Measurements from ENCODE around the gene ZNF853. TPM values are rescaled to one million over a fixed set of nuclear protein-coding genes. Genes with fewer than 3 reads are reported as not detected.

Gene ZNF853
- total RNA-seq, 1 donor from 2014 or later = 11.2 TPM

GRCh38 chr7:6636741-6637543 lies 21.5 kb downstream of the ZNF853 start, which contains the start of gene ZNF316:
Gene ZNF316, plus strand, starts transcription at chr7:6637318. Its CDS starts 5,092 bp downstream, at chr7:6642410.
- peak; percentile 39 for DNase-seq (ENCODE audit: low spot score)

- no peak for DNase-seq (ENCODE audit: low spot score)
Measured at GRCh38 chr7:6637544-6638229, 22.3 kb downstream of the ZNF853 start.

- no peak for DNase-seq (ENCODE audit: low spot score)
Measured at GRCh38 chr7:6639032-6639431, 23.6 kb downstream of the ZNF853 start.

- DNase-seq (ENCODE audit: low spot score) = no peak
Measured at GRCh38 chr7:6639627-6640026, 24.2 kb downstream of the ZNF853 start.

GRCh38 chr7:6640246-6640721 lies 24.9 kb downstream of the ZNF853 start:
- no peak for DNase-seq (ENCODE audit: low spot score)

GRCh38 chr7:6641305-6642035 lies 26.1 kb downstream of the ZNF853 start:
- no peak for DNase-seq (ENCODE audit: low spot score)

GRCh38 chr7:6642239-6642839 lies 26.9 kb downstream of the ZNF853 start:
- no peak for DNase-seq (ENCODE audit: low spot score)

GRCh38 chr7:6642861-6643640 lies 27.6 kb downstream of the ZNF853 start:
- DNase-seq (ENCODE audit: low spot score) = no peak

GRCh38 chr7:6643915-6644625 lies 28.7 kb downstream of the ZNF853 start:
- no peak for DNase-seq (ENCODE audit: low spot score)

- no peak for DNase-seq (ENCODE audit: low spot score)
Measured at GRCh38 chr7:6644728-6645127, 29.3 kb downstream of the ZNF853 start.

GRCh38 chr7:6646465-6646864 lies 31.1 kb downstream of the ZNF853 start:
- no peak for DNase-seq (ENCODE audit: low spot score)

GRCh38 chr7:6647080-6647479 lies 31.7 kb downstream of the ZNF853 start:
- no peak for DNase-seq (ENCODE audit: low spot score)

- DNase-seq (ENCODE audit: low spot score) = no peak
Measured at GRCh38 chr7:6647541-6647940, 32.1 kb downstream of the ZNF853 start.

GRCh38 chr7:6648066-6648814 lies 32.8 kb downstream of the ZNF853 start:
- DNase-seq (ENCODE audit: low spot score) = no peak

- DNase-seq (ENCODE audit: low spot score) = no peak
Measured at GRCh38 chr7:6648815-6649104, 33.4 kb downstream of the ZNF853 start.

- no peak for DNase-seq (ENCODE audit: low spot score)
Measured at GRCh38 chr7:6649241-6649961, 34.0 kb downstream of the ZNF853 start.

GRCh38 chr7:6650086-6650485 lies 34.7 kb downstream of the ZNF853 start:
- no peak for DNase-seq (ENCODE audit: low spot score)

GRCh38 chr7:6650521-6651011 lies 35.2 kb downstream of the ZNF853 start:
- DNase-seq (ENCODE audit: low spot score) = no peak

GRCh38 chr7:6651851-6652445 lies 36.5 kb downstream of the ZNF853 start:
- no peak for DNase-seq (ENCODE audit: low spot score)
